Trophoblast cell (in vitro differentiated cells and primary cell): ENCODE data around the gene CHMP4A.

Source experiments
- DNase-seq, 2 donors: peaks; one replicate each; pipeline ENCODE4 v3.0.0-alpha.2; 2016
- H2AFZ ChIP-seq: 2 replicates; pipeline ENCODE4 v1.6.1; 2013; ENCODE audit warnings: low read length, moderate library complexity, mild to moderate bottlenecking; ENCODE audit not compliant: insufficient read depth, poor library complexity
- H2AK5ac ChIP-seq: 2 replicates; pipeline ENCODE4 v1.6.1; 2013; ENCODE audit warnings: mild to moderate bottlenecking, low read length
- H2BK120ac ChIP-seq: 2 replicates; pipeline ENCODE4 v1.6.1; 2013; ENCODE audit warnings: low read length, mild to moderate bottlenecking, moderate library complexity; ENCODE audit not compliant: insufficient read depth, poor library complexity
- H2BK12ac ChIP-seq: 2 replicates; pipeline ENCODE4 v1.6.1; 2013; ENCODE audit warnings: mild to moderate bottlenecking, low read length, moderate library complexity
- H2BK5ac ChIP-seq: 2 replicates; pipeline ENCODE4 v1.6.1; 2013; ENCODE audit warnings: low read length, low read depth, moderate library complexity, mild to moderate bottlenecking; ENCODE audit not compliant: poor library complexity
- H3K14ac ChIP-seq: 2 replicates; pipeline ENCODE4 v1.6.1; 2013; ENCODE audit warnings: mild to moderate bottlenecking, low read length
- H3K18ac ChIP-seq: 2 replicates; pipeline ENCODE4 v1.6.1; 2013; ENCODE audit warnings: mild to moderate bottlenecking, low read length
- H3K23ac ChIP-seq: 2 replicates; pipeline ENCODE4 v1.6.1; 2013; ENCODE audit warnings: low read length
- H3K27ac ChIP-seq: 2 replicates; pipeline ENCODE4 v1.5.1; 2013; ENCODE audit warnings: low read depth, mild to moderate bottlenecking, inconsistent platforms, low read length, moderate library complexity
- H3K27me3 ChIP-seq: 2 replicates; pipeline ENCODE4 v1.6.1; 2013; ENCODE audit warnings: inconsistent platforms, mild to moderate bottlenecking, low read length, moderate library complexity; ENCODE audit not compliant: insufficient read depth
- H3K36me3 ChIP-seq, 2 experiments: 1 replicate in 1 of 2; 2 replicates in 1 of 2; pipeline ENCODE4 v1.6.1; 2013; ENCODE audit warnings: low read length in 2 of 2, mild to moderate bottlenecking in 2 of 2, moderate library complexity in 1 of 2; ENCODE audit not compliant: insufficient read depth in 2 of 2, control insufficient read depth in 1 of 2
- H3K4ac ChIP-seq: 2 replicates; pipeline ENCODE4 v1.6.1; 2013; ENCODE audit warnings: low read depth, mild to moderate bottlenecking, low read length, moderate library complexity
- H3K4me1 ChIP-seq, 2 experiments: 1 replicate in 1 of 2; 2 replicates in 1 of 2; pipeline ENCODE4 v1.6.1; 2013; ENCODE audit warnings: low read length in 2 of 2, mild to moderate bottlenecking in 2 of 2, moderate library complexity in 1 of 2; ENCODE audit not compliant: insufficient read depth in 2 of 2, control insufficient read depth in 1 of 2
- H3K4me2 ChIP-seq: 2 replicates; pipeline ENCODE4 v1.6.1; 2013; ENCODE audit warnings: inconsistent platforms, mild to moderate bottlenecking, low read length, moderate library complexity
- H3K4me3 ChIP-seq: 2 replicates; pipeline ENCODE4 v1.5.1; 2013; ENCODE audit warnings: mild to moderate bottlenecking, low read depth, low read length, inconsistent platforms
- H3K79me1 ChIP-seq: one replicate; pipeline ENCODE4 v1.6.1; 2013; ENCODE audit warnings: low read length
- H3K79me2 ChIP-seq: 2 replicates; pipeline ENCODE4 v1.6.1; 2013; ENCODE audit warnings: low read length, mild to moderate bottlenecking; ENCODE audit not compliant: control insufficient read depth, insufficient read depth, poor library complexity
- H3K9ac ChIP-seq: 2 replicates; pipeline ENCODE4 v1.6.1; 2013; ENCODE audit warnings: mild to moderate bottlenecking, low read length
- H3K9me3 ChIP-seq: 2 replicates; pipeline ENCODE4 v1.6.1; 2013; ENCODE audit warnings: low read depth, mild to moderate bottlenecking, control low read depth, inconsistent platforms, low read length; ENCODE audit not compliant: insufficient read depth
- H4K12ac ChIP-seq: 2 replicates; pipeline ENCODE4 v1.6.1; 2013; ENCODE audit warnings: low read depth, mild to moderate bottlenecking, low read length, moderate library complexity
- H4K8ac ChIP-seq: 2 replicates; pipeline ENCODE4 v1.6.1; 2013; ENCODE audit warnings: low read depth, mild to moderate bottlenecking, low read length, moderate library complexity
- H4K91ac ChIP-seq: one replicate; pipeline ENCODE4 v1.6.1; 2013; ENCODE audit warnings: low read depth, mild to moderate bottlenecking, low read length, moderate library complexity
- WGBS: extraction: QIAGEN DNeasy Blood & Tissue Kit; methylation state at CpG from one replicate; pipeline ENCODE4 v1.1.7; 2013; ENCODE audit warnings: missing lambda C conversion rate; ENCODE audit not compliant: insufficient read length, insufficient coverage; ENCODE audit errors: extremely low coverage; 5-methylcytosine and 5-hydroxymethylcytosine counted together

CHMP4A gene

GRCh38 chr14:24189059-24189375 is 24.3 kb downstream of the CHMP4A start:
- Histone ChIP-seq H3K4me3 (no peak overlapping the region), H3K4ac (no peak overlapping the region), H2BK12ac (no peak overlapping the region), H3K27ac (no peak overlapping the region), H2AK5ac (no peak overlapping the region), H4K12ac (no peak overlapping the region), H2BK120ac (no peak overlapping the region), H2BK5ac (no peak overlapping the region), H3K18ac (no peak overlapping the region), H3K27me3 (no peaks in the 10 kb centered on the region), H3K9me3 (peaks cover 1% of the 10 kb centered on the region), H3K9ac (no peak overlapping the region), H3K79me1 (peaks cover 4% of the 10 kb centered on the region), H3K79me2 (peaks cover 4% of the 10 kb centered on the region), H3K4me1 (peaks cover 2 to 3% of the 10 kb centered on the region in 2 experiments), H2AFZ (no peak overlapping the region), H3K36me3 (peaks cover 42 to 59% of the 10 kb centered on the region in 2 experiments), H4K8ac (peak overlapping the region; percentile 41), H3K14ac (no peak overlapping the region), H3K23ac (no peak overlapping the region), H4K91ac (no peak overlapping the region), H3K4me2 (no peak overlapping the region)
- DNase-seq, result no peak
- WGBS, result no CpG with 5 or more reads among the region's 3 CpGs

GRCh38 chr14:24188251-24189058 is 24.8 kb downstream of the CHMP4A start, which contains the start of gene IPO4:
TSS of gene IPO4 (minus strand) at chr14:24188816. CDS start at chr14:24188787, 29 bp downstream.
- Histone ChIP-seq H3K9ac (peak within 1 kb of the TSS; percentile 67), H2BK5ac (peak within 1 kb of the TSS; percentile 11), H3K4me2 (peak within 1 kb of the TSS; percentile 64), H2BK120ac (peak within 1 kb of the TSS; percentile 45), H2AFZ (peak within 1 kb of the TSS; percentile 82), H3K23ac (no peak within 1 kb of the TSS), H3K4me3 (peak within 1 kb of the TSS; percentile 78), H2BK12ac (no peak within 1 kb of the TSS), H4K91ac (peak within 1 kb of the TSS; percentile 58), H4K8ac (peak within 1 kb of the TSS; percentile 82), H3K4me1 (peaks cover 2 to 3% of the 10 kb centered on the region in 2 experiments), H4K12ac (peak within 1 kb of the TSS; percentile 43), H3K36me3 (peaks cover 45 to 62% of the 10 kb centered on the region in 2 experiments), H3K79me2 (peaks cover 4% of the 10 kb centered on the region), H2AK5ac (peak within 1 kb of the TSS; percentile 86), H3K79me1 (peaks cover 4% of the 10 kb centered on the region), H3K4ac (peak within 1 kb of the TSS; percentile 35), H3K9me3 (peaks cover 1% of the 10 kb centered on the region), H3K27me3 (no peaks in the 10 kb centered on the region), H3K14ac (peak within 1 kb of the TSS; percentile 62), H3K27ac (peak within 1 kb of the TSS; percentile 12), H3K18ac (peak within 1 kb of the TSS; percentile 69)
- peak; percentile 96 to 98 for DNase-seq
- no CpG with 5 or more reads among the region's 65 CpGs for WGBS

GRCh38 chr14:24187539-24187915 is 25.8 kb downstream of the CHMP4A start:
- no peak overlapping the region for H3K4ac ChIP-seq
- peak overlapping the region; percentile 64 for H3K4me2 ChIP-seq
- no peaks in the 10 kb centered on the region for H3K9me3 ChIP-seq
- no peak overlapping the region for H4K12ac ChIP-seq
- DNase-seq, result no peak
- no peak overlapping the region for H4K91ac ChIP-seq
- H2BK5ac ChIP-seq, result no peak overlapping the region
- H3K27ac ChIP-seq, result no peak overlapping the region
- no peak overlapping the region for H3K23ac ChIP-seq
- H4K8ac ChIP-seq, result no peak overlapping the region
- H3K36me3 ChIP-seq, result peaks cover 48 to 64% of the 10 kb centered on the region in 2 experiments
- no peak overlapping the region for H3K18ac ChIP-seq
- WGBS, result no CpG with 5 or more reads among the region's 2 CpGs
- H3K4me3 ChIP-seq, result no peak overlapping the region
- peaks cover 2 to 3% of the 10 kb centered on the region in 2 experiments for H3K4me1 ChIP-seq
- H3K27me3 ChIP-seq, result no peaks in the 10 kb centered on the region
- no peak overlapping the region for H2BK12ac ChIP-seq
- no peak overlapping the region for H3K14ac ChIP-seq
- no peak overlapping the region for H2AFZ ChIP-seq
- no peak overlapping the region for H2BK120ac ChIP-seq
- H3K9ac ChIP-seq, result no peak overlapping the region
- H3K79me2 ChIP-seq, result peaks cover 4% of the 10 kb centered on the region
- H3K79me1 ChIP-seq, result peaks cover 4% of the 10 kb centered on the region
- no peak overlapping the region for H2AK5ac ChIP-seq

- no peak overlapping the region for H2BK5ac ChIP-seq
- peaks cover 2 to 3% of the 10 kb centered on the region in 2 experiments for H3K4me1 ChIP-seq
- no peak overlapping the region for H3K4me3 ChIP-seq
- no peak overlapping the region for H2BK12ac ChIP-seq
- H3K9ac ChIP-seq, result no peak overlapping the region
- H3K27ac ChIP-seq, result no peak overlapping the region
- H3K9me3 ChIP-seq, result no peaks in the 10 kb centered on the region
- no peak overlapping the region for H4K12ac ChIP-seq
- no peak overlapping the region for H2AK5ac ChIP-seq
- no peak overlapping the region for H2BK120ac ChIP-seq
- no peak overlapping the region for H3K23ac ChIP-seq
- H3K79me2 ChIP-seq, result peaks cover 4% of the 10 kb centered on the region
- no peak overlapping the region for H3K18ac ChIP-seq
- H4K91ac ChIP-seq, result no peak overlapping the region
- no peak overlapping the region for H3K14ac ChIP-seq
- H3K36me3 ChIP-seq, result peaks cover 49 to 64% of the 10 kb centered on the region in 2 experiments
- WGBS, result no CpG with 5 or more reads among the region's 10 CpGs
- DNase-seq, result no peak
- no peak overlapping the region for H2AFZ ChIP-seq
- no peak overlapping the region for H3K4ac ChIP-seq
- H4K8ac ChIP-seq, result no peak overlapping the region
- H3K27me3 ChIP-seq, result no peaks in the 10 kb centered on the region
- H3K4me2 ChIP-seq, result no peak overlapping the region
- H3K79me1 ChIP-seq, result peaks cover 4% of the 10 kb centered on the region
These were observed 26.3 kb downstream of the CHMP4A start for GRCh38 chr14:24186831-24187538.
